ENCODE data around the gene ZNF25. TPM values are rescaled to one million over a fixed set of nuclear protein-coding genes. Genes with fewer than 3 reads are reported as not detected.

ZNF25 gene
- total RNA-seq, 1 donor from 2014 or later, result 18.6 TPM

GRCh38 chr10:37992083-37992482 is 15.6 kb upstream of the ZNF25 start:
- Mint-ChIP-seq H3K9me3 (ENCODE audit: low read depth) (peaks cover 2% of the 10 kb centered on the region), H3K36me3 (ENCODE audit: low read depth) (no peaks in the 10 kb centered on the region), H3K27me3 (ENCODE audit: low read depth) (peaks cover 4% of the 10 kb centered on the region), H3K27ac (ENCODE audit: unreplicated experiment) (no peak overlapping the region), H3K4me3 (ENCODE audit: unreplicated experiment) (no peak overlapping the region), H3K4me1 (ENCODE audit: low read depth) (no peaks in the 10 kb centered on the region)
- no peak for DNase-seq (ENCODE audit: low spot score)
- no peak for TF ChIP-seq CTCF (IDR thresholded peaks at IDR 0.05)

GRCh38 chr10:37991655-37992054 is 15.2 kb upstream of the ZNF25 start:
- H3K36me3 Mint-ChIP-seq (ENCODE audit: low read depth), result no peaks in the 10 kb centered on the region
- no peak overlapping the region for H3K4me3 Mint-ChIP-seq (ENCODE audit: unreplicated experiment)
- no peaks in the 10 kb centered on the region for H3K4me1 Mint-ChIP-seq (ENCODE audit: low read depth)
- DNase-seq (ENCODE audit: low spot score), result no peak
- H3K9me3 Mint-ChIP-seq (ENCODE audit: low read depth), result peaks cover 2% of the 10 kb centered on the region
- peaks cover 4% of the 10 kb centered on the region for H3K27me3 Mint-ChIP-seq (ENCODE audit: low read depth)
- H3K27ac Mint-ChIP-seq (ENCODE audit: unreplicated experiment), result no peak overlapping the region
- TF ChIP-seq CTCF (IDR thresholded peaks at IDR 0.05), result no peak

GRCh38 chr10:37976880-37977203 is 395 bp upstream of the ZNF25 start:
- Mint-ChIP-seq H3K4me3 (ENCODE audit: unreplicated experiment) (peak overlapping the region; percentile 93), H3K27ac (ENCODE audit: unreplicated experiment) (peak overlapping the region; percentile 95), H3K36me3 (ENCODE audit: low read depth) (peaks cover 3% of the 10 kb centered on the region), H3K9me3 (ENCODE audit: low read depth) (peaks cover 5% of the 10 kb centered on the region), H3K4me1 (ENCODE audit: low read depth) (peaks cover 26% of the 10 kb centered on the region), H3K27me3 (ENCODE audit: low read depth) (no peaks in the 10 kb centered on the region)
- TF ChIP-seq CTCF (IDR thresholded peaks at IDR 0.05), result peak; percentile 47
- no peak for DNase-seq (ENCODE audit: low spot score)

- Mint-ChIP-seq H3K4me3 (ENCODE audit: unreplicated experiment) (peak overlapping the region; percentile 93), H3K9me3 (ENCODE audit: low read depth) (peaks cover 5% of the 10 kb centered on the region), H3K36me3 (ENCODE audit: low read depth) (peaks cover 8% of the 10 kb centered on the region), H3K27ac (ENCODE audit: unreplicated experiment) (peak overlapping the region; percentile 95), H3K4me1 (ENCODE audit: low read depth) (peaks cover 26% of the 10 kb centered on the region), H3K27me3 (ENCODE audit: low read depth) (no peaks in the 10 kb centered on the region)
- no peak for DNase-seq (ENCODE audit: low spot score)
- TF ChIP-seq CTCF (IDR thresholded peaks at IDR 0.05), result no peak
Measured at GRCh38 chr10:37975401-37975991, 951 bp downstream of the ZNF25 start.

GRCh38 chr10:37972396-37972795 is 4.1 kb downstream of the ZNF25 start:
- peaks cover 26% of the 10 kb centered on the region for H3K4me1 Mint-ChIP-seq (ENCODE audit: low read depth)
- no peaks in the 10 kb centered on the region for H3K27me3 Mint-ChIP-seq (ENCODE audit: low read depth)
- no peak overlapping the region for H3K4me3 Mint-ChIP-seq (ENCODE audit: unreplicated experiment)
- TF ChIP-seq CTCF (IDR thresholded peaks at IDR 0.05), result no peak
- H3K36me3 Mint-ChIP-seq (ENCODE audit: low read depth), result peaks cover 26% of the 10 kb centered on the region
- no peak for DNase-seq (ENCODE audit: low spot score)
- H3K9me3 Mint-ChIP-seq (ENCODE audit: low read depth), result peaks cover 10% of the 10 kb centered on the region
- H3K27ac Mint-ChIP-seq (ENCODE audit: unreplicated experiment), result no peak overlapping the region
